T47D (cell line): ENCODE measurements around the gene GNRHR.
"Not testable (repeated sequence)": the region's sequence is repeated elsewhere in the genome, so short reads cannot be mapped to it uniquely, and the experiment has no call there.

Experiments
- DNase-seq, 2 experiments: peaks; one replicate each; pipeline versions ENCODE4 v3.0.0 to v3.0.0-alpha.2; 2011 to 2012; ENCODE audit warnings: low read depth in 1 of 2, low spot score in 1 of 2
- JUND ChIP-seq: IDR thresholded peaks from 2 replicates; pipeline ENCODE4 v1.6.1; 2012; ENCODE audit warnings: low read depth
- in situ Hi-C: cut with HindIII; loops from 2 replicates; pipeline ENCODE4 v1.10.0; 2016; ENCODE audit warnings: low sequenced_read_pairs, low pct_unique_long_range_greater_than_20kb

Gene GNRHR

GRCh38 chr4:67723341-67723740 lies 30.8 kb downstream of the GNRHR start:
- no peak for DNase-seq
- in situ Hi-C loops: no loop called here

GRCh38 chr4:67721770-67722597 lies 32.2 kb downstream of the GNRHR start:
- no peak for TF ChIP-seq JUND
- in situ Hi-C loops: no loop called here
- DNase-seq: no peak

More at GRCh38 chr4:67723341-67723740, 30.8 kb downstream of the GNRHR start:
- TF ChIP-seq JUND: no peak

- no peak for DNase-seq
- TF ChIP-seq JUND: no peak
- in situ Hi-C loops: no loop called here
Measured at GRCh38 chr4:67721315-67721769, 32.8 kb downstream of the GNRHR start.

- in situ Hi-C loops: no loop called here
- no peak for TF ChIP-seq JUND
- DNase-seq: no peak
Measured at GRCh38 chr4:67719953-67720617, 34.1 kb downstream of the GNRHR start.

- DNase-seq: no peak
- no peak for TF ChIP-seq JUND
- in situ Hi-C loops: no loop called here
Measured at GRCh38 chr4:67718848-67719247, 35.3 kb downstream of the GNRHR start.

- no peak for DNase-seq
- TF ChIP-seq JUND: no peak
- in situ Hi-C loops: no loop called here
Measured at GRCh38 chr4:67717586-67717985, 36.6 kb downstream of the GNRHR start.

- DNase-seq: no peak
Measured at GRCh38 chr4:67714955-67715354, 39.2 kb downstream of the GNRHR start.

GRCh38 chr4:67714248-67714583 lies 40.0 kb downstream of the GNRHR start:
- no peak for DNase-seq
- no peak for TF ChIP-seq JUND
- in situ Hi-C loops: no loop called here

More at GRCh38 chr4:67714955-67715354, 39.2 kb downstream of the GNRHR start:
- in situ Hi-C loops: no loop called here
- TF ChIP-seq JUND: no peak

GRCh38 chr4:67713529-67714247 lies 40.5 kb downstream of the GNRHR start:
- DNase-seq: peak in 1 of 2 experiments; percentile 37
- in situ Hi-C loops: no loop called here
- no peak for TF ChIP-seq JUND

GRCh38 chr4:67712650-67713528 lies 41.3 kb downstream of the GNRHR start:
- TF ChIP-seq JUND: no peak
- in situ Hi-C loops: no loop called here
- DNase-seq: no peak

- peak in 1 of 2 experiments; percentile 66 for DNase-seq
- TF ChIP-seq JUND: no peak
- in situ Hi-C loops: no loop called here
Measured at GRCh38 chr4:67712000-67712625, 42.1 kb downstream of the GNRHR start.

- DNase-seq, in situ Hi-C loops: not testable (repeated sequence)
Measured at GRCh38 chr4:67706682-67707081, 47.5 kb downstream of the GNRHR start.
